HepG2 (cell line): Measurements from ENCODE around the gene PRRT1. TPM values are rescaled to one million over a fixed set of nuclear protein-coding genes. Genes with fewer than 3 reads are reported as not detected.

Experiments used
- CCDC6 ChIP-seq: sonication (generic); formaldehyde crosslinking; IDR thresholded peaks from 2 replicates; pipeline ENCODE4 v1.8.1; 2022; ENCODE audit warnings: mild to moderate bottlenecking, missing genetic modification reagents, moderate library complexity
- ERF ChIP-seq: IDR thresholded peaks from 2 replicates; pipeline ENCODE4 v1.6.1; 2018; ENCODE audit warnings: missing biosample characterization, missing genetic modification reagents
- ESRRA ChIP-seq: sonication (generic); formaldehyde crosslinking; IDR thresholded peaks from 2 replicates; pipeline ENCODE4 v1.5.1; 2020; ENCODE audit warnings: mild to moderate bottlenecking, low read depth, missing genetic modification reagents
- GFI1 ChIP-seq: sonication (generic); formaldehyde crosslinking; IDR thresholded peaks from 2 replicates; pipeline ENCODE4 v1.5.0; 2020; ENCODE audit warnings: missing genetic modification reagents, mild to moderate bottlenecking, borderline replicate concordance
- GLI4 ChIP-seq: sonication (generic); formaldehyde crosslinking; IDR thresholded peaks from 2 replicates; pipeline ENCODE4 v1.5.1; 2020; ENCODE audit warnings: missing genetic modification reagents, mild to moderate bottlenecking, moderate library complexity, borderline replicate concordance
- KAT8 ChIP-seq: IDR thresholded peaks from 2 replicates; pipeline ENCODE4 v1.6.1; 2016; ENCODE audit warnings: missing genetic modification reagents, missing compliant biosample characterization
- MEF2D ChIP-seq: sonication (generic); formaldehyde crosslinking; IDR thresholded peaks from 2 replicates; pipeline ENCODE4 v1.5.1; 2020; ENCODE audit warnings: mild to moderate bottlenecking, missing genetic modification reagents
- MLXIP ChIP-seq: sonication (generic); formaldehyde crosslinking; IDR thresholded peaks from 2 replicates; pipeline ENCODE4 v1.9.0; 2021; ENCODE audit warnings: missing genetic modification reagents, borderline replicate concordance
- POLR2A ChIP-seq, 2 experiments: IDR thresholded peaks; 2 replicates each; pipeline ENCODE4 v1.6.1; 2011; ENCODE audit warnings: low read depth in 2 of 2, low read length in 2 of 2, mild to moderate bottlenecking in 1 of 2, moderate library complexity in 1 of 2; ENCODE audit not compliant: insufficient read depth in 1 of 2
- POLR2G ChIP-seq: fragments of 200-400 bp; formaldehyde crosslinking; IDR thresholded peaks from 2 replicates; pipeline ENCODE4 v1.6.1; 2018; ENCODE audit warnings: mild to moderate bottlenecking, low read depth, low read length, moderate library complexity
- RFX3 ChIP-seq: IDR thresholded peaks from 2 replicates; pipeline ENCODE4 v1.6.1; 2016; ENCODE audit warnings: missing biosample characterization, missing genetic modification reagents
- RXRA ChIP-seq: sonication (generic); formaldehyde crosslinking; IDR thresholded peaks from 2 replicates; pipeline ENCODE4 v1.5.1; 2020; ENCODE audit warnings: missing genetic modification reagents
- TGIF2 ChIP-seq: IDR thresholded peaks from 2 replicates; pipeline ENCODE4 v1.6.1; 2016; ENCODE audit warnings: control low read depth, missing compliant biosample characterization
- TIGD3 ChIP-seq: sonication (generic); formaldehyde crosslinking; IDR thresholded peaks from 2 replicates; pipeline ENCODE4 v1.5.1; 2020; ENCODE audit warnings: mild to moderate bottlenecking, missing genetic modification reagents, borderline replicate concordance
- YEATS2 ChIP-seq: sonication (generic); formaldehyde crosslinking; IDR thresholded peaks from 2 replicates; pipeline ENCODE4 v1.4.0; 2020; ENCODE audit warnings: missing genetic modification reagents, borderline replicate concordance
- ZBTB2 ChIP-seq: sonication (generic); formaldehyde crosslinking; IDR thresholded peaks from 2 replicates; pipeline ENCODE4 v1.8.0; 2022; ENCODE audit warnings: low read depth, missing genetic modification reagents
- ZBTB26 ChIP-seq: IDR thresholded peaks from 2 replicates; pipeline ENCODE4 v1.6.1; 2016; ENCODE audit warnings: missing compliant biosample characterization, missing genetic modification reagents, borderline replicate concordance
- ZFP37 ChIP-seq: sonication (generic); formaldehyde crosslinking; IDR thresholded peaks from 2 replicates; pipeline ENCODE4 v1.4.0; 2020; ENCODE audit warnings: missing genetic modification reagents, borderline replicate concordance
- ZKSCAN1 ChIP-seq: fragments of 150-350 bp; IDR thresholded peaks from 2 replicates; pipeline ENCODE4 v1.6.1; 2014; ENCODE audit warnings: low read length
- ZNF44 ChIP-seq: sonication (generic); formaldehyde crosslinking; IDR thresholded peaks from 2 replicates; pipeline ENCODE4 v1.5.1; 2020; ENCODE audit warnings: mild to moderate bottlenecking, missing genetic modification reagents
- ZNF547 ChIP-seq: sonication (generic); formaldehyde crosslinking; IDR thresholded peaks from 2 replicates; pipeline ENCODE4 v1.5.1; 2020; ENCODE audit warnings: mild to moderate bottlenecking, missing genetic modification reagents
- ZNF652 ChIP-seq: IDR thresholded peaks from 2 replicates; pipeline ENCODE4 v1.6.1; 2016; ENCODE audit warnings: low read depth, borderline replicate concordance
- ZNF772 ChIP-seq: sonication (generic); formaldehyde crosslinking; IDR thresholded peaks from 2 replicates; pipeline ENCODE4 v1.5.0; 2020; ENCODE audit warnings: mild to moderate bottlenecking, missing genetic modification reagents
- ZNF780A ChIP-seq: sonication (generic); formaldehyde crosslinking; IDR thresholded peaks from 2 replicates; pipeline ENCODE4 v1.8.0; 2022; ENCODE audit warnings: mild to moderate bottlenecking, missing genetic modification reagents, moderate library complexity
- ZNF850 ChIP-seq: sonication (generic); formaldehyde crosslinking; conservative IDR thresholded peaks from 2 replicates; pipeline ENCODE4 v1.9.0; 2021; ENCODE audit warnings: mild to moderate bottlenecking, missing genetic modification reagents
- polyA plus RNA-seq, 8 experiments: library from polyadenylated mRNA; depleted of rRNA in 3 of 8; stranded (reverse) in 7 of 8; unstranded in 1 of 8; fragments of >200 nt; fragmentation: Illumina TruSeq in 4 of 8; extraction: Trizol in 4 of 8; gene quantifications; 2 replicates each; pipeline versions ENCODE4 v1.2.1 to v1.2.3, GENCODE V29; 2011 to 2016; ENCODE audit warnings: low read depth in 4 of 8, missing spikeins in 1 of 8, mixed read lengths in 1 of 8; ENCODE audit not compliant: insufficient read depth in 1 of 8
- total RNA-seq, 5 experiments: library from RNA; depleted of rRNA; stranded (reverse); fragments of >200 nt; fragmentation: Illumina TruSeq; extraction: Trizol; gene quantifications; 2 replicates each; pipeline ENCODE4 v1.2.3, GENCODE V29; 2016; ENCODE audit warnings: low read depth in 1 of 5

The PRRT1 gene
- total and polyA plus RNA-seq, 2 of the 13 experiments (the other 11 are each of a cell fraction or from before 2014, with no cell fraction given), result 0.64 to 1.4 TPM

DNA sequence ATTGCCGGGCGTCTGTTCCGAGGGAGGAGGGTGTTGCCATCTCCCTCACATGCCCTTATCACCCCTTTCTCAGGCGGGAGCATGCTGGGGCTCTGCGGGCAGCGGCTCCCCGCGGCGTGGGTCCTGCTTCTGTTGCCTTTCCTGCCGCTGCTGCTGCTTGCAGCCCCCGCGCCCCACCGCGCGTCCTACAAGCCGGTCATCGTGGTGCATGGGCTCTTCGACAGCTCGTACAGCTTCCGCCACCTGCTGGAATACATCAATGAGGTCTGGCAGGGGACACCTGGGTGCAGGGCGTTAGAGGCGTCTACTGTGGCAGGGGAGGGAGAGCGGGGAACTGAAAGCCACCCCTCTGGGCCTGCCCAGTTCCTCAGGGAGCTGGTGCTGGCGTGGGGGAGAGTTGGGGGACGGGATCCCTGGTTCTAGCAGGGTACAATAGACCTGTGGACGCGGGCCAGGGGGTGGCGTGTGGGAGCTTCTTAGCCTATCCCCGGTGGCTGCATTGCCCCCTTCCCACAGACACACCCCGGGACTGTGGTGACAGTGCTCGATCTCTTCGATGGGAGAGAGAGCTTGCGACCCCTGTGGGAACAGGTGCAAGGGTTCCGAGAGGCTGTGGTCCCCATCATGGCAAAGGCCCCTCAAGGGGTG is 2.9 kb upstream of the PRRT1 start (continued):
- 0 out of 2 replicates have a peak, but pooled peaks have one; percentile 15 for TF ChIP-seq ZNF772 (CRISPR knock-in tag)
- no peak; the same call in 1 of the 2 replicates for TF ChIP-seq GLI4 (CRISPR knock-in tag)
- peak; percentile 57 for TF ChIP-seq ZNF780A (CRISPR knock-in tag)
- peak; percentile 10; the same call in 1 of the 2 replicates for TF ChIP-seq YEATS2 (CRISPR knock-in tag)
- no peak; the same call in 1 of the 2 replicates for TF ChIP-seq ESRRA
- peak; percentile 85; the same call in 1 of the 2 replicates for TF ChIP-seq TGIF2 (CRISPR knock-in tag)
- TF ChIP-seq ZNF850 (CRISPR knock-in tag), result no peak
- TF ChIP-seq MLXIP (CRISPR knock-in tag), result no peak
- TF ChIP-seq CCDC6, result peak; percentile 85; the same call in 1 of the 2 replicates
- no peak for TF ChIP-seq RFX3
- TF ChIP-seq ZBTB2 (CRISPR knock-in tag), result peak; percentile 34; the same call in 1 of the 2 replicates
- peak; percentile 31; the same call in 1 of the 2 replicates for TF ChIP-seq ZBTB26 (CRISPR knock-in tag)
- no peak for TF ChIP-seq KAT8 (CRISPR knock-in tag)
- peak; percentile 66; the same call in 1 of the 2 replicates for TF ChIP-seq ZNF547 (CRISPR knock-in tag)
- TF ChIP-seq ZKSCAN1, result no peak
- TF ChIP-seq RXRA (CRISPR knock-in tag), result peak; percentile 58; the same call in 1 of the 2 replicates
- no peak for TF ChIP-seq GFI1 (CRISPR knock-in tag)
- TF ChIP-seq ZNF44 (CRISPR knock-in tag), result 0 out of 2 replicates have a peak, but pooled peaks have one; percentile 36
- peak; percentile 89; the same call in 1 of the 2 replicates for TF ChIP-seq TIGD3 (CRISPR knock-in tag)
- TF ChIP-seq MEF2D, result peak; percentile 87
- TF ChIP-seq ERF (CRISPR knock-in tag), result peak; percentile 43; the same call in 1 of the 2 replicates
- no peak for TF ChIP-seq ZNF652 (CRISPR knock-in tag)
- no peak for TF ChIP-seq ZFP37 (CRISPR knock-in tag)
- TF ChIP-seq POLR2G, result no peak
- TF ChIP-seq POLR2A (IDR thresholded peaks at IDR 0.05; ENCODE audit: insufficient read depth in 1 of 2, low read depth in 2 of 2, low read length in 2 of 2), result no peak
